GOT3 (cell line): ENCODE results near the gene CYP4F3.
"Not testable (repeated sequence)": the region's sequence is repeated elsewhere in the genome, so short reads cannot be mapped to it uniquely, and the experiment has no call there.

ENCODE experiments used
- DNase-seq: peaks from one replicate; lab custom pipeline; 2025; ENCODE audit warnings: mixed read lengths; lab: John Stamatoyannopoulos, UW

Gene CYP4F3, protein sequence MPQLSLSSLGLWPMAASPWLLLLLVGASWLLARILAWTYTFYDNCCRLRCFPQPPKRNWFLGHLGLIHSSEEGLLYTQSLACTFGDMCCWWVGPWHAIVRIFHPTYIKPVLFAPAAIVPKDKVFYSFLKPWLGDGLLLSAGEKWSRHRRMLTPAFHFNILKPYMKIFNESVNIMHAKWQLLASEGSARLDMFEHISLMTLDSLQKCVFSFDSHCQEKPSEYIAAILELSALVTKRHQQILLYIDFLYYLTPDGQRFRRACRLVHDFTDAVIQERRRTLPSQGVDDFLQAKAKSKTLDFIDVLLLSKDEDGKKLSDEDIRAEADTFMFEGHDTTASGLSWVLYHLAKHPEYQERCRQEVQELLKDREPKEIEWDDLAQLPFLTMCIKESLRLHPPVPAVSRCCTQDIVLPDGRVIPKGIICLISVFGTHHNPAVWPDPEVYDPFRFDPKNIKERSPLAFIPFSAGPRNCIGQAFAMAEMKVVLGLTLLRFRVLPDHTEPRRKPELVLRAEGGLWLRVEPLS

DNA sequence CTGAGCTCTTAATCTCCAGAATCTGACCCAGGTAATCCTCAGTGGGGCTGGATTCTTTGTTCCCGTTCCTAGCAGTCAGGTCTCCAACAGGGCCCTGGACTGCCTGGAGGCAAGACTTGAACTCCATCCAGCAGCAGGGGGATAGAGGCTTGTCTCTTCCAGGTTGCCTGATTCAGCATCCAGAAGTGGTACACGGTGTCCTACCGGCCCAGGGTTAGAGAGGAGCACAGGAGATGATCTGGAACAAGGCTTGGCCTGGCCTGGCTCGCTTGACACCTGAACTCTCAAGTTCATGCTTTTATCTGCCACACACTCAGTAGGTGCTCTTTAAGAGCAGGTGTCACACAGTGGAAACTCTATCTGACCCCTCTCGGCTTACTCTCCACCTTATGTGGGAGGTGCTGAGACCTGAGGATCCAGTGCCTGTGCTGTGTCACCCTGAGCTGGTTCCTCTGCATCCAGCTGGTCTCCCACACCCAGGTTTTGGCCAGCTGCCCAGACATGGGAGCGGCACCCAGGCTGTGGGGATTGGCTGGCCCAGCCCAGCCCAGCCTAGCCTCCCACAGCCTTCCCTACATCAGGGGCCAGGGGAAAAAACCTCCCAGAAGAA lies at the start of gene CYP4F3:
TSS of gene CYP4F3 (plus strand) at position 604 of the 610 bp plus-strand sequence. CDS start 519 bp downstream, outside the sequence.
- DNase-seq, result no peak

DNA sequence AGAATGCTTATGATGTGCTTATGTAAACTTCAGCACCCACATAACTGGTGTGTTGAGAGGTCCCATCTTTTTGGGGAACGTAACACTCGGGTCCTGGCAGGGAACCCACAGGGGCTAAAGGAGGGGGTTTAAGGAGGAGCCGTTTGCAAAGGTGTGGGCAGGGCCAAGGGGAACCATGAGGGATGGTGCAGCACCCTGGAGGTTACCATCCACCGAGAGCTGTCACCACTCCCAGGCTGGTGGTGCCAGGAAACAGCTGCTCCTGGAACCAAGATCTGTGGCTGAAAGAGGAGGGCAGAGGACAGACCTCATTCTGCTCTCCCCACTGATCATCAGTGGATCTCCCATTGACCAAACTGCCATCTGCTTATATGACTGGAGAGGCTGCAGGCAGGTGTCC lies 48.9 kb upstream of the CYP4F3 start:
- DNase-seq, result no peak

DNA sequence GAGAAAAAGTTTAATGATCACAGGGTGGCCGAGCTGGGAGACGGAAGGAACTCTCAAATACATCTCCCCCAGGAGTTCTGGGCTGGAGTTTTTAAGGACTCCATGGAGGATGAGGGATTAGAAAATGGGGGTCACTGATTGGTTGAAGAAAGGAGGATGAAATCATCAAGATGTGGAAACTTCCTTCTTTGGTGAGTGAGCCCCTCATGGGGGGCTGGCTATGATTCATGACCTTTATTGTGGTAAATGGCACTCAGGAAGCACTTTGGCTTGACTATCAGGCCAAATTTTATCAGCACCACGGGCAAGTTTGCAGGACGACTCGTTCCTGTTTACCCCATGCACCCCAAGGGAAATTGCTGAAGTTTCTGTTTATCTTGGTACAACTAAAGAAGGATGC lies 48.2 kb upstream of the CYP4F3 start:
- DNase-seq, result not testable (repeated sequence)

DNA sequence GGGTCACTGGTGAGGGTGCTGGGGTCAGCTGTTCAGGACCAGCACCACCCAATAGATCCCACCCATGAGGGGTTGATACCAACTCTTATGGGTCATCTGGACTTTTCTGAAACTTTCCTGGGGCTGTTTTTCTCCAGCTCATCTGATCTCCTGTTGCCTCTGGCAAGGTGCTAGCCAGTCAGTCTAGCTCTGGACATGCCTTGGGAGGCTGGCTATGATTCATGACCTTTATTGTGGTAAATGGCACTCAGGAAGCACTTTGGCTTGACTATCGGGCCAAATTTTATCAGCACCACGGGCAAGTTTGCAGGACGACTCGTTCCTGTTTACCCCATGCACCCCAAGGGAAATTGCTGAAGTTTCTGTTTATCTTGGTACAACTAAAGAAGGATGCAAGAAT lies 46.9 kb upstream of the CYP4F3 start:
- DNase-seq, result not testable (repeated sequence)

DNA sequence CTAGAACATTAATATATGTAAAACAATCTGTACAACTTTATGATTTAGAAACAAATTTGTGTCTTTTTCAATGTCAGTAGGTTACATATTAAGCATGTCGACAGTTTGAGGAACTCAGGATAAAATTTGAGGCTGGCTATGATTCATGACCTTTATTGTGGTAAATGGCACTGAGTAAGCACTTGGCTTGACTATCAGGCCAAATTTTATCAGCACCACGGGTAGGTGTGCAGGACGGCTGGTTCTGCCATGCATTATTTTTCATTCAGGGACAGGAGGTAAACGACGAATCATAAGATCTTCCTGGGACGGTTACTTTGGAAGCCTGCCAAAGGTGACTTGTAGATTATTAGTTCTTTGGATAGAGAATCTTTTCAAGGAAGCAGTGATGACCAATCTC lies 45.6 kb upstream of the CYP4F3 start:
- DNase-seq, result no peak

DNA sequence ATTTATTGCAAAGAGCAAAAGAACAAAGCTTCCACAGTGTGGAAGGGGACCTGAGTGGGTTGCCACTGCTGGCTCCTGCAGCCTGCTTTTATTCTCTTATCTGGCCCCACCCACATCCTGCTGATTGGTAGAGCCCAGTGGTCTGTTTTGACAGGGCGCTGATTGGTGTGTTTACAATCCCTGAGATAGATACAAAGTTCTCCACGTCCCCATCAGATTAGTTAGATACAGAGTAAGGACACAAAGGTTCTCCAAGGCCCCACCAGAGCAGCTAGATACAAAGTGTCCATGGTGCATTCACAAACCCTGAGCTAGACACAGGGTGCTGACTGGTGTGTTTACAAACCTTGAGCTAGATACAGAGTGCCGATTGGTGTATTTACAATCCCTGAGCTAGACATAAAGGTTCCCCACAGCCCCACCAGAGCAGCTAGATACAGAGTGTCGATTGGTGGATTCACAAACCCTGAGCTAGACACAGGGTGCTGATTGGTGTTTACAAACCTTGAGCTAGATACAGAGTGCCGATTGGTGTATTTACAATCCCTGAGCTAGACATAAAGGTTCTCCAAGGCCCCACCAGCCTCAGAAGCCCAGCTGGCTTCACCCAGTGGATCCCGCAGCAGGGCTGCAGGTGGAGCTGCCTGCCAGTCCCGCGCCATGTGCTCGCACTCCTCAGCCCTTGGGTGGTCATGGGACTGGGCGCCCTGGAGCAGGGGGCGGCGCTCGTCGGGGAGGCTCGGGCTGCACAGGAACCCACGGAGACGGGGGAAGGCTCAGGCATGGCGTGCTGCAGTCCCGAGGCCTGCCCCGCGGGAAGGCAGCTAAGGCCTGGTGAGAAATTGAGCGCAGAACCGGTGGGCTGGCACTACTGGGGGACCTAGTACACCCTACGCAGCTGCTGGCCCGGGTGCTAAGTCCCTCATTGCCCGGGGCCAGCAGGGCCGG lies 32.4 kb upstream of the CYP4F3 start:
- not testable (repeated sequence) for DNase-seq

DNA sequence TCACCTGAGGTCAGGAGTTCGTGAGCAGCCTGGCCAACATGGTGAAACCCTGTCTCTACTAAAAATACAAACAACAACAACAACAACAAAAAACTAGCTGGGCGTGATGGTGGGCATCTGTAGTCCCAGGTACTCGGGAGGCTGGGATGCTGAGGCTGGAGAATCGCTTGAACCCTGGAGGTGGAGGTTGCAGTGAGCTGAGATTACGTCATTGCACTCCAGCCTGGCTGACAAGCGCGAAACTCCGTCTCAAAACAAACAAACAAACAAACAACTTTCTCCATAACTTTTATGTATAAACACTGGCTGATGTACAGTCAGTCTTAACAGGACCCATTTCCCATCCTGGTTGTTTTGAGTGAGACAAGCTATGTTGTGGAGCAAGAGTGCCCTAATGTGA lies 31.4 kb upstream of the CYP4F3 start:
- DNase-seq, result no peak

DNA sequence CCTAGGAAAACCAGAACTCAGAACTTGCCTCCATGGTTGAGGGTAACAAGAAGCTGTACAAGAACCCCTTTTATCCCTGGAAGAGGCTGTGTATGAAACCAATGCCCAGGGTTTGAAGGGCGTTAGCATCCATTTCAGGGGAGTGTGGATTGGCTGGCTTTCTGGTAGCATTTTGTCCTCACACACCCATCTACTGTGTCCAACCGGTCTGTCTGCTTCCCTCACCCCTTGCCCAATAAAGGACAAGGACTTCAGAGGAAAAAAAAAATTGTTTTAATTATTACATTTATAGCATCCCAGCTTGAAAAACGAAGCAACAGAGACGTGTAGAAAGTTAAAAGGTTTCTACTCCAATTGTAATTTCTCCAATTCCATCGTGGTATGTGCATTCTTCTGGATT lies 28.4 kb upstream of the CYP4F3 start:
- DNase-seq, result no peak

DNA sequence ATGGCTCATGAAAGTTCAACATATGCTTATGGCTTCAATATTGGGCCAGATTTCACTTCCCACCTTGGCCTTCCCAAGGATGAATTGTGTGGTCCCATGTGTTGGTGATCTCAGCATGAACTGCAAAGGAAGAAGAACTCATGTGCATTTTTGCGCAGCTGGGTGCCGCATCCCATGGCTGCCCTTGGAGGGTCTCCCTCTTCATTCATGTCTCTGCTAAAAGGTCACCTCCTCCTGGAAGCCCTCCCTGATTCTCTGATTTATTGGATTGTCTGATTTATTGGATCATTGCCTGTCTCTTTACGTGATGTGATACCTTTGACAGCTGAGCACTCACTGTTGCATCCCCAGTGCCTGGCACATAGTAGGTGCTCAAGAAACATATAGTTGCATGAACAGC lies 27.4 kb upstream of the CYP4F3 start:
- no peak for DNase-seq

DNA sequence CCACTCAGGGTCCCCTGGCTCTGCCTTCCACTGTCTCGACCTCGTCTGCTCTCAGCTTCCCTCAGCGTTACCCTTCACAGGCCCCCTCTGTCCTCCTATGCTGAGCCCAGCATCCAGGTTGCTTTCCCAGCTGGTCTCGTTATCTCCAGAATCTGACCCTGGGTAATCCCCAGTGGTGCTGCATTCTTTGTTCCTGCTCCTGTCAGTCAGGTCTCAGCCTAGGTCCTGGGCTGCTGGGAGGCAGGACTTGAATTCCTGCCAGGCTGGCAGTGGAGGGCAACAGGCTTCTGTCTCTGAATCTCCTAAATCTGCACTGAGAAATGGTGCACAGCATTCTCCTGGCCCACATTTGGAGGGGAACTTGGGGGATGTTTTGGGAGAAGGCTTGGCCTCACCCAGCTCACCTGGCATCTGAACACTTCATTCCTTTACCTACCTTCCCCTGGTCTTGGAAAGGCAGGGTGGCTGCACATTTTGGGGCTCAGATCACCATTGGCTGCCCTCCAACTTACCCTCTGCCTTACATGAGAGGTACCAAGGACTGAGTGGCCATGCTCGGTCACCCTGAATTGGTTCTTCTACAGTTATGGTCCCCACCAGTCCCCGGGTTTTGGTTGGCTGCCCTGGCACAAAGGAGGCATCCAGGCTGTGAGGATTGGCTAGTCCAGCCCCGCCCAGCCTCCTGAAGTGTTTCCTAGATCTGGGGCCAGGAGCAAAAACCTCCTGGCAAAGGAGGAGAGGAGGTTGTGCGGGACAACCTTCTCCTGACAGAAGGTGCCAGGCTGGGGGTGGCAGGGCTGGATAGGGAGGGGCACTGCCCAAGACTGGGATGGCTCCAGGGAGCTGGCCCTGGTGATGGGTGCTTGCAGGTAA lies 26.0 kb upstream of the CYP4F3 start, which contains the start of gene CYP4F8:
TSS of gene CYP4F8 (plus strand) at position 712 of the 873 bp plus-strand sequence. CDS start 399 bp downstream, outside the sequence.
- no peak for DNase-seq

DNA sequence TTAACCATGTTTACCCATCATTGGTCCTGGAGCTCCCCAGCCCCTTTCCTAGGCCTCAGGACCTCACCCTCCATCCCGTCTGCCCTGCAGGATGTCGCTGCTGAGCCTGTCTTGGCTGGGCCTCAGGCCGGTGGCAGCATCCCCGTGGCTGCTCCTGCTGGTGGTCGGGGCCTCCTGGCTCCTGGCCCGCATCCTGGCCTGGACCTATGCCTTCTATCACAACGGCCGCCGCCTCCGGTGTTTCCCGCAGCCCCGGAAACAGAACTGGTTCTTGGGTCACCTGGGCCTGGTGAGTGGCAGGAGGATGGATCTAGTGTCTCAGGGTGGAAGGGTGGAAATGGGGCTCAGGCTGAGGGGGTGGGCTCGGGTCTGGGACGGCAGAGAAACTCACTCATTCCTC lies 25.2 kb upstream of the CYP4F3 start:
- DNase-seq, result no peak

DNA sequence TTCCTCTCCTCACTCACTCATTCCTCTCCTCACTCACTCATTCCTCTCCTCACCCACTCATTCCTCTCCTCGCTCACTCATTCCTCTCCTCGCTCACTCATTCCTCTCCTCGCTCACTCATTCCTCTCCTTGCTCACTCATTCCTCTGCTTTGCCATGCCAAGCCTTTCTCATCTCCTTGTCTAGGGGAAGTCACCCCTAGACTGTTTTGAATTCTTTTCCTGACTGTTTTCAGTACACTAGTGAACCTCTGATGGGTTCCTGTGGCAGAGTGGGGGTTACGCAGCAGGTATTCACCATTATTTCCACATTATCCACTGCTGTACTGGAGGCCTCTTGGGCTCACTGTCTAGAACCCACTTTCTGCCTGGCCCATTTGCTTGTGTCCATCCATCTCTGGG lies 24.5 kb upstream of the CYP4F3 start:
- no peak for DNase-seq

DNA sequence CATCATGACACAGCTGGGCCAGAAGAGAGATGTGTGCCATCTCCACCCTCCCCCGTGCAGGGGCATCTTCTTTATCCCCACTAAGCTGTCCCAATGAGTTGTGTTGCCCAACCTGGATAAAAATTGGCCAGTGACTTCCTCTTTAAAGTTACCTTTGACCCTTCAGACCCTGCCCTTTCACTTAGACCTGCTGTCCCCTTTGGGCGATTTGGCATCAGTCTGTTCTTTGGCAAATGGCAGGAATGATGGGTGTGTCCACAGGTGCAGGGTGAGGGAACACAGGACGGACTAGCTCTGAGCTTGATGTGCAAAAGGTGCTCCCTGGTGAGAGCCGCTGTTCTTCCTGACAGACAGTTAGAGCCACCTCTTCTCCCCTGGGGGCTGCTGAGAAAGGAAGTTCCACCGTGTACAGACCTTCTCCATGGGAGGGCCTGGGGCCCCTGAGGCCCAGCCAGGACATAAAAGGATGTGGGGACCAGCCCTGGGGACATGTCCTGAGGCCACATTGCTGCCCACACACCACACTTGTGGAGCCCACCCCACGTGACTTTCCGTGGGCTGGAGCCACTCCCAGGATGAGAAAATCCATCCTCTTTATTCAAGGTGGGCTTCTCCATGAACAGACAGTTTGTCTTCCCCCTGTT lies 23.9 kb upstream of the CYP4F3 start:
- no peak for DNase-seq

DNA sequence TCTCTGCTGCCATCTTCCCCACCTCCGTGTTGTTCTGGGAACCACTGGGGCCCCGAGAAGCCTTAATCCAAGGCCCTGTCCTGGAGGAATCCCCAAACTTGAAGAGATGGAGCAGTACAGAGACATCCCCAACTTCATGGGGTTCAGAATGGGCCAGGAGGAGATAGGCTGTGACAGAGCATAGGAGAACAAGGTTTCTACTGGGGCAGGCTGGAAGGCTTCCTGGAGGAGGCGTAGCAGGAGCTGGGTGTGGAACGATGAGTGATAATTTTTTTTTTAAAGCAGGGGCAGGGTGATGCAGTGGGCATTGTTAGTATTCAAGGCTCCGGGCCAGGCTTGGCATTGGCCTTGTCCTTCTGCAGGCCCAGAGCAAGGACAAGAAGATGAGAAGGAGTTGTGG lies 22.4 kb upstream of the CYP4F3 start:
- DNase-seq, result no peak

DNA sequence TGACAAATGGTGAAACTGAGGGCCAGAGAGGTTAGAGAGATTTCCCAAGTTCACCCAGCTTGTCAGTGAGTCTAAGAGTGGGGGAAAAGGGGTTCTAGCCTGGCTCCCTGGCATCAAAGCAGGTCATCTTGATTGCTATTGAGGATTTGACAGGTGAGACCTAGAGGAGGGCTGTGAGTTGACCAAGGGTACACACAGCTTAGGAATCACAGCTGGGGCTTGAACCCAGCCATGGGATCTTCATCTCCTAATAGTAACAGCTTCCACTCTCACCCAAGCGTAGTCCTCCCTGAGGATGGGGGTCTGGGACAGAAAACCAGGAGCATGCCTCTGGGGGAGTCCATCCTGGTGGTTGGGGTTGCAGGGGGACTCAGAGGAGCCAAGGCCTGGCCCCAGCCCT lies 18.9 kb upstream of the CYP4F3 start:
- no peak for DNase-seq

DNA sequence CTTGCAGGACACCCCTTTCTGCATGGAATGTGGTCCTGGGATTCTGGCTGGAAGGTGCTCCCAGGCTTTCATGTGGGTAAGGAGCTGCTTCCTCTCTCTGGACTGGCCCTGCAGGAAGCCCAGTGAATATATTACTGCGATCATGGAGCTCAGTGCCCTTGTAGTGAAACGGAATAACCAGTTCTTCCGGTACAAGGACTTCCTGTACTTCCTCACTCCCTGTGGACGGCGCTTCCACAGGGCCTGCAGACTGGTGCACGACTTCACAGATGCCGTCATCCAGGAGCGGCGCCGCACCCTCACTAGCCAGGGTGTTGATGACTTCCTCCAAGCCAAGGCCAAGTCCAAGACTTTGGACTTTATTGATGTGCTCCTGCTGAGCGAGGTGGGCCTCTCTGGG lies 17.7 kb upstream of the CYP4F3 start:
- no peak for DNase-seq

DNA sequence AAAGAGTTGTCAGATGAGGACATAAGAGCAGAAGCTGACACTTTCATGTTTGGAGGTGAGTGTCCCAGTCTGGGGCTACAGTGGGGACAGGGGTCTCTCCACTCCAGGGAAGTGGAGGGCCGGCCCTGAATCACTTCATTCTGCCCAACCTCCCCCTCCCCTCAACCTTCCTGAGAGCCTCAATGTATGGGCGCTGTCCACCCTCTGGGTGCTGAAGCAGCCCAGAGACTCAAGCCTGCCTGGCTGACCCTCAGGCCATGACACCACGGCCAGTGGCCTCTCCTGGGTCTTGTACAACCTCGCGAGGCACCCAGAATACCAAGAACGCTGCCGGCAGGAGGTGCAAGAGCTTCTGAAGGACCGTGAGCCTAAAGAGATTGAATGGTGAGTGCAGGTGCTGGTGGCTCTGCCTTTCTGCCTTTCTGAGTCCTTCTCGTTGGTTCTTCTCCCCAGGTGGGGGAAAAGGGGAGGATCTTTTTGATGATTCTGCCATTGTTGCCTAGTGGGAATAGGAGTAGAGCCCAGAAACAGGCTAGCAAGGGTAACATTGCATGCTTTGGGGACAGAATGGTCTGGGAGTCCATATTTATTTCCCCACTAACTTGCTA lies 16.9 kb upstream of the CYP4F3 start:
- DNase-seq, result no peak

DNA sequence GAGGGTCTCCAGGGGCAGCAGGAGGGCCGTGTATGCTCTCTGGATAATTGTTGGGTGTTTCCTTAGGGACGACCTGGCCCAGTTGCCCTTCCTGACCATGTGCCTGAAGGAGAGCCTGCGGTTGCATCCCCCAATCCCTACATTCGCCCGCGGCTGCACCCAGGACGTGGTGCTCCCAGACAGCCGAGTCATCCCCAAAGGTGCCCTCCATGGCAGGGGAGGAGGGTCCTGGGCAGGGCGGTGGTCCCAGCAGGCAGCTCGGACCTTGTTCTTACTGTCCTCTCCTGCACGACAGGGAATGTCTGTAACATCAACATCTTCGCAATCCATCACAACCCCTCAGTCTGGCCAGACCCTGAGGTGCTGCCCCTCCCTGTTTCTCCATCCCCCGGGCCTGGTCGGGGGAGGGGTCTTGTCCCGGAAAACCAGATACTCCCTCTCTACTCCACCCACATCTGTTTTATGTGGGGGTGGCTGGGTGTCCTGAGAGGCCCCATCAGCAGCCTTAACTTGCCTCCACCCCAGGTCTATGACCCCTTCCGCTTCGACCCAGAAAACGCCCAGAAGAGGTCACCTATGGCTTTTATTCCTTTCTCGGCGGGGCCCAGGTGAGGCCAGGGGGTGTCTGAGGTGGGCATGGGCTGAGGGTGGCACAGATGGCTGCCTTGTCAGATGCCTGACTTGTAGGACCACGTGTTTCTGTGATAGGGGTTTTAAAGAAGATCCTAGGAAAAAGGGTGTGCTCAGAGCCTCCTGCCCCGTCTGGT lies 12.3 kb upstream of the CYP4F3 start:
- no peak for DNase-seq
